ENCODE data around the gene TMEM250.

Gene TMEM250

GRCh38 chr9:136082496-136083361 is 35.9 kb downstream of the TMEM250 start:
- no peak for DNase-seq (ENCODE audit: low read depth)

GRCh38 chr9:136081826-136082495 is 36.7 kb downstream of the TMEM250 start:
- DNase-seq (ENCODE audit: low read depth), result no peak

GRCh38 chr9:136081113-136081825 is 37.4 kb downstream of the TMEM250 start:
- DNase-seq (ENCODE audit: low read depth), result no peak

- DNase-seq (ENCODE audit: low read depth), result no peak
Measured at GRCh38 chr9:136080716-136081112, 38.0 kb downstream of the TMEM250 start.

- no peak for DNase-seq (ENCODE audit: low read depth)
Measured at GRCh38 chr9:136079916-136080246, 38.8 kb downstream of the TMEM250 start.

GRCh38 chr9:136079211-136079915 is 39.3 kb downstream of the TMEM250 start:
- no peak for DNase-seq (ENCODE audit: low read depth)

- no peak for DNase-seq (ENCODE audit: low read depth)
Measured at GRCh38 chr9:136078498-136079011, 40.1 kb downstream of the TMEM250 start.

- no peak for DNase-seq (ENCODE audit: low read depth)
Measured at GRCh38 chr9:136078024-136078423, 40.7 kb downstream of the TMEM250 start.

- no peak for DNase-seq (ENCODE audit: low read depth)
Measured at GRCh38 chr9:136077491-136077890, 41.2 kb downstream of the TMEM250 start.

- DNase-seq (ENCODE audit: low read depth), result no peak
Measured at GRCh38 chr9:136075881-136076678, 42.6 kb downstream of the TMEM250 start.

GRCh38 chr9:136075134-136075841 is 43.4 kb downstream of the TMEM250 start:
- DNase-seq (ENCODE audit: low read depth), result no peak

GRCh38 chr9:136074706-136075105 is 44.0 kb downstream of the TMEM250 start:
- no peak for DNase-seq (ENCODE audit: low read depth)

Data from activated gamma-delta T cell treated with anti-CD3 and anti-CD28 coated beads, Interleukin-2, amount 50 U/mL, for 16 hours (primary cell).